Endometrial microvascular endothelial cells (primary cell): Measurements from ENCODE around the gene COLEC11. TPM values are rescaled to one million over a fixed set of nuclear protein-coding genes. Genes with fewer than 3 reads are reported as not detected.
"Not testable (repeated sequence)": the region's sequence is repeated elsewhere in the genome, so short reads cannot be mapped to it uniquely, and the experiment has no call there.

Experiments used
- in situ Hi-C: cut with HindIII; loops from 2 replicates; pipeline ENCODE4 v1.10.0; 2017; ENCODE audit warnings: low sequenced_read_pairs, low pct_unique_long_range_greater_than_20kb; ENCODE audit errors: inconsistent ontology term
- total RNA-seq: library from RNA; depleted of rRNA; stranded (reverse); fragments of >200 nt; gene quantifications from one replicate; pipeline ENCODE4 v1.2.3, GENCODE V29; 2015; ENCODE audit errors: inconsistent ontology term

COLEC11 gene
- total RNA-seq, 1 donor from 2014 or later: not detected

- in situ Hi-C loops: no loop called here
These were observed 38.4 kb downstream of the COLEC11 start for GRCh38 chr2:3633089-3633981.

GRCh38 chr2:3633982-3634595 lies 39.2 kb downstream of the COLEC11 start:
- in situ Hi-C loops: no loop called here

GRCh38 chr2:3634596-3635121 lies 39.7 kb downstream of the COLEC11 start:
- in situ Hi-C loops: no loop called here

GRCh38 chr2:3635171-3635974 lies 40.5 kb downstream of the COLEC11 start:
- in situ Hi-C loops: no loop called here

- in situ Hi-C loops: not testable (repeated sequence)
These were observed 41.0 kb downstream of the COLEC11 start for GRCh38 chr2:3635975-3636327.

GRCh38 chr2:3636586-3637310 lies 41.8 kb downstream of the COLEC11 start:
- in situ Hi-C loops: no loop called here

GRCh38 chr2:3637311-3637675 lies 42.4 kb downstream of the COLEC11 start:
- in situ Hi-C loops: no loop called here

GRCh38 chr2:3637692-3638455 lies 43.0 kb downstream of the COLEC11 start:
- in situ Hi-C loops: no loop called here

GRCh38 chr2:3638456-3638810 lies 43.5 kb downstream of the COLEC11 start:
- in situ Hi-C loops: no loop called here

GRCh38 chr2:3639015-3639630 lies 44.2 kb downstream of the COLEC11 start:
- in situ Hi-C loops: no loop called here

- in situ Hi-C loops: no loop called here
These were observed 44.7 kb downstream of the COLEC11 start for GRCh38 chr2:3639653-3640052.

GRCh38 chr2:3641181-3641580 lies 46.3 kb downstream of the COLEC11 start:
- in situ Hi-C loops: no loop called here

- in situ Hi-C loops: no loop called here
These were observed 47.0 kb downstream of the COLEC11 start for GRCh38 chr2:3641841-3642421.

GRCh38 chr2:3642521-3643215 lies 47.8 kb downstream of the COLEC11 start:
- in situ Hi-C loops: no loop called here

- in situ Hi-C loops: no loop called here
These were observed 48.7 kb downstream of the COLEC11 start for GRCh38 chr2:3643371-3644245.

- in situ Hi-C loops: no loop called here
These were observed 49.3 kb downstream of the COLEC11 start for GRCh38 chr2:3644246-3644525.
